HG03066 (cell line): ENCODE data around the gene DNAJA4.

Source experiments
- ATAC-seq: cut with Tn5 transposase; IDR thresholded peaks from one replicate; pipeline ENCODE4 v1.9.1; 2021; ENCODE audit warnings: low read depth; ENCODE audit not compliant: unreplicated experiment

The DNAJA4 gene

DNA sequence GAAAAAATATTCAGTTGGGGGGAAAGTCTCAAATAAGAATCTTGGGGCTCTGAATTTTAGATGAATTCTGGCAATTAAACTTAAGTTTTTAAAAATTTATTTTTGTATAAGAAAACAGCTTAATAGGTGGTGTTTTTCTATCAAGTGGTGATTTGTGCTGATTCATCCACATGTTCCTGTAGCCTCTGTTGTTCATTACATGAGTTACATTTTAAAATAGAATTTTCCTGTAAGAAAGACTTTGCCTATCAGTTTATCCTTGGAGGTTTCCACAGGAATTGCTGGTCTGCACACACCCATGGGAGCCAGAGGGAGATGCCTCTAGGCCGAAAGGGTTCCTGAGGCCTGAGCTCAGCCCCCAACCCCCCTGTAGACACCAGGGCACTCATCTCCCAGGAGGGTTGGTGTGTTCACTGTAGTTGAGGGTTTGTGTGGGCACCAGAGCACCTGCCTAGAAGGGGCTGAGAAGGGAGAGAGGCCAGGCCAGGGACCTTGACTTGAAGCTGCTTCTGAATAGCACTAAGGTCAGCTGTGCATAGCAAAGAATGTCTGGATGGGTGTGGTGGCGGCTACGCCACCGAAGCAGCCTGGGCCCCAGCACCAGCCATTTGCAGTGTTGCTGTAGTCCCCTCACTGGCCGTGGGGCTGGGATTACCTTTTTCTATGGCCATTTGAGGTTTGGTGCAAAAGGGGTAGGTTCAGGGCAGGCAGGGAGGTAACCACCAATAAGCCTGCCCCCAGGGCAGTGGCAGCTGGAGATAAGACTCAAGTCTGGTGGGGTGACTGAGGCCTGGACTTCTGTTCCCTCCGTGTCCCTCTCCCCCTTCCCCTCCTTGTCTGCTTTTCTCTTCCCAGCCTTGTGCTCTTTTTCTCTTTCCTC lies 11.9 kb downstream of the DNAJA4 start:
- ATAC-seq, result no peak

DNA sequence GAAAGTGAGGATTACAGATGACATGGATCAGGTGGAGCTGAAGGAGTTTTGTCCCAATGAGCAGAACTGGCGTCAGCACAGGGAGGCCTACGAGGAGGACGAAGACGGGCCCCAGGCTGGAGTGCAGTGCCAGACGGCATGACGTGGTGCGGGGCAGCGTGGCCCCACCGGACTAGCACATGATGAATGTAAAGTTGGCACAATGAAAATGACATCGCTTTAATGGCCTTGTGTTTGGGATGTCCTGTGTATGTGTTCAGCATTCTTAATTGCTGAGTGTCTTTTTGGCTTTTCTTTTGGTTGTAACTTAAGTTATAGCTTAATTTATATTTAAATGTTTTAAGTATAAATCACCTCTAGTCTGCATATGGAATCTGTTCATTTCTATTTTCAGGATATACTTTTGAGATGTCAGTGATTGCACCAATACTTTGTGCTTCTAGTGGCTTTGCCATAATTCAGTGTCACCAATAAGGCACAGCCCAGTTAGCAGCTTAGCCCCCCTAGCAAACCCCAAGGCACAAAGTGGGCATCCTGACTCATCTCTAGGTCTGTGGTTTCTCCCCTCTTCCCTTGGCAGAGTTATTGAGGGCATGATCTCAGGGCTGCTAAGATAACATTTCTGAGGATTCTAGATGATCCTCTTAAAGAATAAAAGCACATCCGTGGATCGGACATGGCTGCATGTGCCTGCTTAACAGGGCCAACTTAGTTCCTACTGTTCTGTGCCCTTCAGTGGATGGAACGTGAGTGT lies 16.1 kb downstream of the DNAJA4 start:
- no peak for ATAC-seq

DNA sequence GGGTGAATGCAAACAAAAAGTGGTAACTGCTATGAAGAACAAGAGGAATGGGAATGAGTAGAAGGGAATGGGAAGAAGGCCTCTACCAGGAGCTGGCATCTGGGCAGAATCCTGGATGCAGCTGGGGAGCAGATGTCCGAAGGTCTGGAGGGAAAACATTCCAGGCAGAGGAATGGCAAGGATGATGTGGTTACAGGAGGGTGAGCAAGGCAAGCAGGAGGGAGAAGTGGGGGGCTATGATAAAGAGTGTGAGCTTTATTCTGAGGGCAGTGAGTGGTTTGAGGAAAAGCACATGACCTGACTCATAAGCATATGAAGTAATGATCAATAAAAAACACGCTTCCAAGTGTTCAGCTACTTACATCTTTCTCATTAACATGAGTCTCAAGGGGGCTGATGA lies 18.0 kb downstream of the DNAJA4 start:
- ATAC-seq, result no peak

DNA sequence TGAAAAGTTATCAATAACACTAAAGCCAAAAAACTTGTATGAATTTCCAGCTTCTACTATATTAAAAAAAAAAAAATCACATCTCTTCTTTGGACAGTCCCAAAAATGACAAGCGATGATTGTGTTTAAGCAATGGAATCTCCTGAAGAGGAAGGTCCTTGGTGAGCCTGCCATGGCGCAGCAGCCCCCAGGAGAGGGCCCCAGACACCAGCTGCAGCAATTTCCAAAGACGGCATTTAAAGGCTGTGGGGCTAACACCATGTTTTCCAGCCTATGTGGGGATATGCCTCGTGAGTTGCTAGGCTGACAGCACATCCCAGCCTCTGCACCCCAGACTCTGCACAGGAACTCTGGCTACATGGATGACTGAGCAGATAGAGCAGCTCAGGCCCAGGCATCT lies 20.4 kb downstream of the DNAJA4 start:
- ATAC-seq, result no peak

DNA sequence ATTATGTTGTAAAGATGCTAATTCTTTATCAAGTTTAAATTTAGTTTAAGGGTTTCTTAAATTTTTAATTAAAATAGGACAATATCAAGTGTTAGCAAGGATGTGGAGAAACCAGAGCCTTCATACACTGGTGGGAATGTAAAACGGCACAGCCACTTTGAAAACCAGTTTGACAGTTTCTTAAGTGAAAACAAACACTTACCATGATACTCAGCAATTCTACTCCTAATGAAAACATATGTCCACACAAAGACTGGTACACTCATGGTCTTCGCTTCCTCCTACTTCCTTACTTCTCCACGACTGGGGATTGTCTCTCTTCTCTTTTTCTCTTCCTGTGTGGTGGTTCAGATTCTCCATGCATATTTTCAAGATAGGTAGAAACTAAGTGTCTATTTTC lies 25.9 kb downstream of the DNAJA4 start:
- no peak for ATAC-seq

DNA sequence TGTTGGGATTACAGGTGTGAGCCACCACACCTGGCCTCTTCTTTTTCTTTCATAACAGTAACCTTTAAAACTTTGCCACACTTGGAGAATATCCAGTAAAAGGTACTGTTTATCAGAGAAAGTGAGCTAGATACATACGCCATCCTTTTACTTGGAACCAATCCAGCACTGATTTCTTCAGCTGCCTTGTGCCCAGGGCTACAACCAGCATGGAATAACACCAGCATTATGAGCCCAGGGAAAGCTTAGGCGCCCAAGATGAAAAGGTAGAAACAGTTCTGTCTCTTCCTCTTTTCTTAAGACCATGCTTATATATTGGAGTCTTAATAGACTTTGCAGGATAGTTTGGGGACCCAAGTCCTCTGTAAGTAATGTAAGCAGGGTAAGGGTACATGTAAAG lies 26.7 kb downstream of the DNAJA4 start:
- no peak for ATAC-seq

DNA sequence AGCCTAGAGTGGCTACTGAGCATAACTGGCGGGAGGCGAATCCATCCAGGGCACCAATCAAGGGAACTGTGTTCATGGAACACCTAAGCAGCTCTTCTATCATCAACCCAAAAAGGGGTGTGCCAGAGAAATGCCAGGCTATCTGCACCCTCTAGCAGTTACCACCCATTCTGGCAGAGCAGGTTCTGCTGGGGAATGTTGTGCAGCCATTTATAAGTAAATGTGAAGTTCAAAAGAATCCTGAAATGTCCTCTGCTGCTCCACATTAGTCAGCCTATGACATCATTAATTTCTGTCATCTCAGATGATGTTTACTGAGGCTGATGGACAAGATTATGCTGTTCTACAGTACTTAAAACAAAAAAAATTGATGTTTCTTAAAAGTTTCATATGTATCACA lies 27.3 kb downstream of the DNAJA4 start:
- no peak for ATAC-seq

DNA sequence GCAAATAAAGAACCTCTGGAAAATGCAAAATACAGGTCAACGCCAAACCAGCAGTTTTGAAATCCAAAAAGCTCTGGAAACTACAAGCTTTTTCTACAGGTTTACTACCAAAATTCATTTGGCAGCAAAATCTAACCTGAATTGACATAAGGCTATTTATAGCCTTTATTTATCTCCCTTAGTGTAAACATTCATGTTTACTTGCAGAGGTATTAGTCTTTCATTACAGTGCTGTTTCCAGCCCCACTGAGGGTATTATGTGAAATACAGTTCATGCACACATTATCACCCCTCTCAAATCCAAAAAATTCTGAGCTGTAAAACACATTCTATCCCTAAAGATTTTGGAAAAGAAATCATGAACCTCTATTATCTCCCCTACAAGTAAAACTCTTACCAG lies 27.9 kb downstream of the DNAJA4 start:
- ATAC-seq, result no peak

DNA sequence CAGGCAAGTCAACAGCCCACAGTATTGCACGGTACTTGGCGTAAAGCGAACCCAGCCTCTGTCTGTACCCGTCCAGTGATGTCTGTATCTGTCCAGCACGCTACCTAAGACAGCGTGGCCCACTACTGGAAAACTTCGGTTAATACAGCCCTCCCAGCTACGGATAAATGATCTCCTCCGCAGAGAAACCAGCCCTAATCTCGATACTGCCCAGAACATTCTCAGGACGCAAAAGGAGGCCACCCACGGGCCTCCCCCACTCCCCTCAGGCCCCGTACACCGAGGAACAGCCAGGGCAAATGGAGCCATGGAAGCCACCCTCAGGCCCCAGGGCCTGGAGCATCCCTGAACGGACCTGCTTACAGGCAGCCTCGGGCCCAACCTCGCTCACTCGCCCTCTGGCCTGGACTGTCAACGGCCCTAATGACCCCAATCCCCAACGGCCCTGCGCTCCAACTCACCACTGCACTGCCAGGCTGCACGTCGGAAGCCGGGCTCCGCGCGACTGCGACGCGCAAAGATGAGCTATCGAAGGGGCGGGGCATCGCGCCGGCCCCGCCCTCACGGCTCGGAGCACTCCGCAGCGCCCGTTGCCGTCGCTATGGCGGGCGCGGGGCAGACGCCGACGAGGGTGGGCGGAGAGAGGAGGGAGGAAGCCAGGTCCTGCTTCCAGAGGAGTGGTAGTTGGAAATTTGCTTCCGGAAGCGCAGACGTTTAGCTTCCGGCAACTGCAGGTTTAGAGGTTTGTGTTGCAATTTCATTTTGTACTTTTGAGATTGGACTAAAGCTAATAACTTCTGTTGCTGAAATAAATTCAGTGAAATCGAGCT lies 35.0 kb downstream of the DNAJA4 start, which contains the start of gene SKIC8:
SKIC8 (minus strand) TSS at position 509 of the 830 bp plus-strand sequence. CDS start 3,923 bp downstream, outside the sequence.
- ATAC-seq, result peak; percentile 87

DNA sequence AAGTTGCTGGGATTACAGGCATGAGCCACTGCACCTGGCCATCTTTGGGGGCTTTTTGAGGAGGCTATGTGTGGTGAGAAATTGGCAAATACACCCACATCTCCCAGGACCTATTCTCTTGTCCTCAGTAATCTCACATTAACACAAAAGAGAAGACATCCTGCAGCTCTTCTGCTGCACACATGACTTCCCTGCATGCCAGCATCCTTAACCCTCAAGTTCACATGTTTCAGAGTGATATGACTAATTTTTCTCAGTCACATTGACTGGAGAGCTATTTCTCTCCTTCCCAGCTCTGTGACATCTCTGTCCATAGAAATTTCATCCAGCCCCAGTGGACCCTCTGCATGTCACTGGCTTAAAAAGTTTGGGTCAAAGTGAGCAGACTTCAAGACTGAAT lies 37.0 kb downstream of the DNAJA4 start:
- no peak for ATAC-seq

DNA sequence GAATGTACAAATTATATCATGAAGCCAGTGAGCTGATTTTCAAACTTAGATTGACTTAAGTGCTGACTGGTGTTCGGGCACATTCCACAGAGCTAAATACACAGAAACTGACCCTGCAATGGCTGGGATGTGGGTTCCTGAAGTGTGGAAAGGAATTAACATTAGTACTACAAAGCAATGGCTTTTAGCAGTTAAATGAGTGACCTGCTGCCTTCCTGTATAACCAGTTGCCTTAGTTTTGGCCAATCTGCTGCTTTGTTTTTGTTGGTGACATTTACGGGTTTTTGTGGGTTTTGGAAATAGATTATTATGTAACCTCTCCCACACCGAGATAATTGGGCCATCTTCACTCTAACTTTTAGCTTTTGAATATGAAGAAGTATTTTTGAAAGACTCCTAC lies 37.5 kb downstream of the DNAJA4 start:
- ATAC-seq, result no peak

DNA sequence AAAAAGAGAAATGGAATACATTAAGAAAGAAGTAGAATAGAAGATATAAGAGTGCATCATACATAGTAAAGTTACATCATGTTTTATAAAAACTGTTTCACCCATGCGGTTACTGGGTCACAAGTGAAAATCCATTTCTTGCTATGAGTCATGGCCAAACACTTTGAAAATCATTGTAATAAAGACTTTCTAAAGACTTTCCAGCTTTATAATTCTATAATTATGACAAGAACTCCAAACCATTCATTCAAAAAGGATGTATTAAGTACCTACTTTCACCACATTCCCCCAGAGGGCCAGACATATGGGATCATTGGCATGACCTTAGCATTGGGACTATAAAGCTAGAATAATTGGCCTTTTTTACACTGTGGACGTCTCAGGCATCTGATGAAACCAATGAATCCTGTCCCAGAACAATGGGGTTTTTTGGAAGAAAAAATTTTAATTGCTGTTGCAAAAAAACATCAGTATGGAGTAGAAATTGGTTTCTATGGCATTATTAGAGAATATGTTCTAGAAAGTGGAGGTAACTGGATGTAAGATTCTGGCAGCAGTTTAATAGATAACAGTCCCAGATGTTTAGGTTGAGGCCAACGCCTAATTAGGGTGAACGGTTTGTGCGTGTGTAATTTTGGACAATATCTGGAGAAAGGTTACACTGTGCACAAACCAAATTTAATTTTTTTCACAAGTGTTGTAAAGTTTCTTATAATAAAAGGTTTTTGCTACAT lies 38.4 kb downstream of the DNAJA4 start:
- no peak for ATAC-seq

DNA sequence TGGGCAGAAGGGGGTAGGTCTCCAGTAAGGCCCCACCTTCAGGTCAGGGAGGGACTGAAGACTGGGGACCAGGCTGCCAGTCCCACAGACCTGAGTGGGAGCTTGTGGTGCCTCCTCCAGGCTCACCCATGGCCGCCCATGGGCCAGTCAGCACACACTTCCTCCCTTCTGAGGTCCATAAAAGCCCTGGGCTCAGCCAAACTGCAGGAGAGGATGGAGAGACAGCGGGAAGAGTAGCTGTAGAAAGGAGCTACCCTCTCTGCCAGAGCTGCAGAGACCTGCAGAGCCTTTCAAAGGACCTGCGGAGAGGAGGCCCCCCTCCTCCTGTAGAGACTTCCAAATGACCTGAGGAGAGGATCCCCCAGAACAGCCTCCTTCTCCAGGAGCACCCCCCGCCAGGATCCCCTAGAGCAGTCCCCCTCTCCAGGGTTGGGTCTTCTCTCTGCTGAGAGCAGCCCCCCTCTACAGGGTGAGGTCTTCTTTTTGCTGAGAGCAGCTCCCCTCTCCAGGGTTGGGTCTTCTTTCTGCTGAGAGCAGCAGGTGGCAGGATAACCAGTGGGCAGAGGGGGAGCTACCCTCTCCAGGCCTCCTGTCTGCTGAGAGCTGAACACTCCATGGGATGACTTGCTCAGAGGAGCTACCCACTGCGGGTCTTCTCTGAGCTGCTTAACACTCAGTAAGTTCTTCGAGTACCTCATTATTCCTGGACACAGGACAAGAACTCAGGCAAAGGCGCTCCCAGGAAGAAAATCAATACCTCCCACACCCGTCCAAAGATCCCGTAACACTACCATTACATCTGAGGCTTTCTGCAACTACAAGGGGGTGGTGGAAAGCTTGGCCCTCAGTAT lies 40.1 kb downstream of the DNAJA4 start:
- no peak for ATAC-seq

DNA sequence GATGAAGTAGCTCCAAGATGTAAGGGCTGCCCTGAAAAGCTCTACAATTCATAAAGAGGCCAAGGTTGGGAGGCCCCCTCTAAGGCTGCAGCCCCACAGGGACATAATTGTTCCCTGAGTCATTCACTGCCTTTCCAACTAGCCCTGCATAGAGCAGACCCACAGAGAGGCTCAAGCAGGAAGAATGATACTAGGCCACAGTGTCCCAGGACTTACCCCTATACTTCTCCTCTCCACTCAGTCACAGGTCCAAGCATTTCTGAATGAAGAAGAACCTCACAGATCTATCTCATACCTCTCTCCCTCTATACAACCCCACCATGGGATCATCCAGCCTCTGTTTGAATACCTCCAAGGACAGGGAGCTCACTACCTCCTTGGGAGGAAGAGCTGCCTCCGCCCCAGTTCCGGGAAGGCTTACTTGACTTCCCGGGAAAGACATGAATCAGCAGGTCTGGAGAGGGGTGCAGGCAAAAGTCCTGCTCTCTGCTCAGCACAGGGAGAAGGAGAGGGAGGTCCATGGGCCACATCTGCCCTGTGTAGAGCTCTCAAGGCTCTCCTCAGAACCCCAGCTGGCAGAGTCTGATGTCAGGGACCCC lies 41.9 kb downstream of the DNAJA4 start:
- no peak for ATAC-seq

DNA sequence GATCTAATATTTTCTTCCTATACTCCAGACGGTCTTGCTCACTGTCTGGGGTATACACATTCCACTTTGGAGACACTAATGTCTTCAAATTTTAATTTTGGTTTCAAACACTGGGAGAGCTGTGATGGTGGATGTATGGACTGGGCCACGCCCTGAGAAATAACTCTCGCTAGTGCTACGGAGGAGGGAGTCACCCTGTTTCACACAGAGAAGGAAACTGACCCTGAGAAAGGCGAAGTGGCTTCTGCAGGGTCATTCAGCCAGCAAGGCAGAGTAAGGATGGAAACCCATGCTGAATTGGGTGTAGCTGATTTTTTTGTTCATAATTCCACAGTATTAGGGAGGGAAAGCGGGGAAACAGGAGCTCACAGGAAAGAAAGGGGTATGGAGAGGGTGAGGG lies 43.6 kb downstream of the DNAJA4 start:
- ATAC-seq, result no peak

DNA sequence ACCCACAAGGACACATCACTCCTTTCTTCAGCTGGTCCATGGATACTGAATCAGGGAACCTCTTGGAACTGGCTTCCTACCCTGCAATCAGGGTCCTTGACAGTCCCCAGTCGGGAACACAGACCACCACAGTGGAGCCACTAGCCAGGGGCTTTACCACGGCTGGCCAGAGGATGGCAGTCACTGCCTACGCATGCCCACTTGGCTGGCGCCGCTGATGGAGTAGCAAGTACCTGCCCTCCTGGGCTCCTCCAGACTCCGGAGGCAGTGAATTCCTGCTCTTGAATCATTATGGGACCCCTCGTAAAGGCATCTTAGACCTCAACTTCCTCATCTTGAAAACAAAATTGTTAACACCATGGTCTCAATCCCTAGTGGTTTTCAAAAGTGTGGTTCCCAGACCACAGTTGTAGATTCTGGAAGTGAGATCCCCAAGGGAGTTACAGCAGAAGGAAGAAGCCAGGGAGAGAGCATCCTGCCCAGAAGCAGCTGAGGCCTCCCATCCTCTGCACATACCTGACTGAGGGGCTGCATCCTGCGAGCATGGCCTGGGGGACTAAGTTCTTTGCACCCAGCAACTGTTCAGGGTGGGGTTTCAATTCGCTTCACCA lies 44.2 kb downstream of the DNAJA4 start:
- ATAC-seq, result no peak

DNA sequence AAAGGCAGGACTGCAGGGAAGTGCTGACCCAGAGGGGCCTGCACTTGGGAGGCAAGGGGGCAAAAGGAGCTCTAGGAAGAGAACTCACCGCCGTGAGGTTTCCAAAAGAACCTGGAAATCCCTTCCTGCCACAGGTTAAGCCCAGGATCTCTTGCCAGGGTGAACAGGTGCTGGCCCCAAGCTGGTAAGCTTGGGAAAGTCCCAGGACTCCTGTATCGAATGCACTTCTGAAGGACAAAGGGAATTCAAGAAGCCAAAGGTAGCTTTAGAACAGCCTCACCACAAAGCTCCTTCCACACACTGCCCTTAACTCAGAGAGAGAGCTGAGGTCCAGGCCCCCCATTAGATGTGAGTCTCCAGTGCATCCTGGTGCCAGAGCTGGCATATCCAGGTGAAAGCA lies 46.9 kb downstream of the DNAJA4 start:
- ATAC-seq, result no peak

DNA sequence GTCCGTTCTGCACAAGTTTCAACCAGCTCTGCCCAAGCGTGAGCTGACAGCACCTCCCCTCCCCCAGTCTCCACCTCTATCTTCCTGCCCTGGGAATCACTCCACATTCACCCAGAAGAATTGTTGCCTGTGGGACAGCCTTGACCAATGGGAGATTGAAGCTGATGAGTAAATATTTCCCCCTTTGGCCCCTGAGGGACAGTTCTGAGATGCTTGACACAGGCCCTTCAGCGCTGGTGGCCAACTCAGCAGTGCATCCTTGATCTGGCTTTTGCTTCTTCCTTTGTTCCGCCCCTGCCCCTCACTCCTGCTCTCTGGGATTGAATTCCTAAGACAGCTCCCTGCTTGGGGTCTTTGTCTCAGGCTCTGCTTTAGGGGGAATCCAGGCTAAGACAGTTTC lies 48.2 kb downstream of the DNAJA4 start:
- ATAC-seq, result no peak

DNA sequence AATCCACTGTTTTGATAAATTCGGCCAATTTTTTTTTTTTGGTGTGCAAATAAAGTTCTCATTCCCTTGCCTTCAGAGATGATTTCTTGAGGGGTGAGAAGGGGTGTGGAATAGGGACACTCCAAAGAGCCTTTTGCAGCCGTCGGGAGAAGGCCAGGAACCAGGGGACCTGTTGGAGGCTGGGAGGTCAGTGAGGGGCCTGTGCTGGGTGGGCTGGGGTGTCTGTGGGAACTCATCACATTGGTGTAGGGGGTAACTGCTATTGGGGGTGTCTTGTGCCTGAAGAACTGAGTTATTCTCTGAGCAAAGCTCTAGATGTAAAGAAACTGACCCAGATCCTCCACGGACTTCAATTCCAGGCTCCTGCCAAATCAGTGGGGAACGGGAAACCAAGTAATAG lies 48.6 kb downstream of the DNAJA4 start:
- ATAC-seq, result no peak
